Uterine smooth muscle cell (primary cell): ENCODE measurements around the gene PTS. TPM values are rescaled to one million over a fixed set of nuclear protein-coding genes. Genes with fewer than 3 reads are reported as not detected.

Experiments used
- total RNA-seq: library from RNA; depleted of rRNA; stranded (reverse); fragments of >200 nt; gene quantifications from 2 replicates; pipeline ENCODE4 v1.2.3, GENCODE V29; 2014

The PTS gene
- total RNA-seq, result 58.4 and 86.8 TPM in 2 replicates

GRCh38 chr11:112226062-112226830, at the start of gene PTS:
TSS of gene PTS (plus strand) at chr11:112226428. CDS start at chr11:112226444, 16 bp downstream.

DNA sequence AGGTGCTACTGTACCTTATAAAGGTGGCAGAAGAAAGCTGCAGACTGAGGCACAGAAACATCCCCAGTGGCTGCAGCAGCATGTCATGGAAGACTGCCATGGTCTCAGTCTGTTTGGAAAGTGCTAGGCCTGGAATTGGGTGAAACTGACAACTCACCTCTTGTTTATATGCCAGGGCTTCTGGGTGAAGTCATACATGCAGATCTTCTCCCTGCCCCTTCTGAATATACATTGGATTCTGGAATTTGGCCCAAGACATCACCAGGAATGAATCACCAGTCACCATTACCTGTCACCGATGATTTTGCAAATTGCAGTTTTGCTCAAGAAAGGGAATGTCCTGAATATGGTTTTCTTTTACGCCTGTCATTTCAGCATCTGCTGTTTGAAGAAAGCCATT, 34.3 kb downstream of the PTS start, which contains the start of gene PLET1:
TSS of gene PLET1 (minus strand) at position 371 of the 400 bp plus-strand sequence. CDS start at position 100, 271 bp downstream.

Other genes starting within 250 kb of the PTS start
- 29.6 and 46.5 TPM in 2 replicates for gene DLAT, start 201.0 kb upstream of the PTS start, total RNA-seq
- gene PIH1D2, start 152.4 kb upstream of the PTS start, total RNA-seq, result 0.87 and 2.2 TPM in 2 replicates
- 25.7 and 25.9 TPM in 2 replicates for gene NKAPD1, start 152.1 kb upstream of the PTS start, total RNA-seq
- gene TIMM8B, start 139.7 kb upstream of the PTS start, total RNA-seq, result 34.0 and 38.1 TPM in 2 replicates
- 127 and 142 TPM in 2 replicates for gene SDHD, start 139.6 kb upstream of the PTS start, total RNA-seq
- gene IL18, start 62.3 kb upstream of the PTS start, total RNA-seq, result 2.0 and 2.3 TPM in 2 replicates
- gene TEX12, start 59.1 kb upstream of the PTS start, total RNA-seq, result 0.11 and 0.25 TPM in 2 replicates
- 6.1 and 15.3 TPM in 2 replicates for gene BCO2, start 50.9 kb upstream of the PTS start, total RNA-seq
- gene PLET1, start 34.4 kb downstream of the PTS start, total RNA-seq, result not detected in 2 replicates